Endometrium (tissue), 2 donors: ENCODE measurements around the gene LIPG.
"Not testable (repeated sequence)": the region's sequence is repeated elsewhere in the genome, so short reads cannot be mapped to it uniquely, and the experiment has no call there.

Experiments
- FAIRE-seq: peaks from 2 replicates; lab custom pipeline; 2012; peaks lifted over from hg19 to GRCh38; lab: Jason Lieb, UNC
- donor health status: control.
- donor health status: control.

The LIPG gene

GRCh38 chr18:49573835-49574234 lies 12.0 kb downstream of the LIPG start:
- FAIRE-seq, result no peak

GRCh38 chr18:49579041-49579440 lies 17.2 kb downstream of the LIPG start:
- not testable (repeated sequence) for FAIRE-seq

- FAIRE-seq, result not testable (repeated sequence)
Observed at GRCh38 chr18:49579583-49579982, 17.7 kb downstream of the LIPG start.

- FAIRE-seq, result no peak
Observed at GRCh38 chr18:49580279-49580678, 18.4 kb downstream of the LIPG start.

GRCh38 chr18:49581371-49581770 lies 19.5 kb downstream of the LIPG start:
- no peak for FAIRE-seq

- FAIRE-seq, result no peak
Observed at GRCh38 chr18:49582579-49582978, 20.7 kb downstream of the LIPG start.

- no peak for FAIRE-seq
Observed at GRCh38 chr18:49584394-49584793, 22.5 kb downstream of the LIPG start.

GRCh38 chr18:49584951-49585350 lies 23.1 kb downstream of the LIPG start:
- not testable (repeated sequence) for FAIRE-seq

- no peak for FAIRE-seq
Observed at GRCh38 chr18:49585781-49586663, 24.2 kb downstream of the LIPG start.

- FAIRE-seq, result no peak
Observed at GRCh38 chr18:49588171-49588570, 26.3 kb downstream of the LIPG start.

- no peak for FAIRE-seq
Observed at GRCh38 chr18:49588971-49589370, 27.1 kb downstream of the LIPG start.

GRCh38 chr18:49590608-49591007 lies 28.8 kb downstream of the LIPG start:
- no peak for FAIRE-seq

GRCh38 chr18:49591271-49591670 lies 29.4 kb downstream of the LIPG start:
- FAIRE-seq, result no peak

GRCh38 chr18:49591775-49592174 lies 29.9 kb downstream of the LIPG start:
- FAIRE-seq, result no peak

GRCh38 chr18:49596687-49597086 lies 34.8 kb downstream of the LIPG start:
- no peak for FAIRE-seq

GRCh38 chr18:49597157-49597931 lies 35.5 kb downstream of the LIPG start:
- no peak for FAIRE-seq

- FAIRE-seq, result no peak
Observed at GRCh38 chr18:49601211-49601610, 39.4 kb downstream of the LIPG start.

GRCh38 chr18:49608366-49609255 lies 46.8 kb downstream of the LIPG start:
- FAIRE-seq, result no peak

GRCh38 chr18:49609256-49610021 lies 47.6 kb downstream of the LIPG start:
- no peak for FAIRE-seq

GRCh38 chr18:49610022-49610445 lies 48.2 kb downstream of the LIPG start:
- FAIRE-seq, result no peak

GRCh38 chr18:49611316-49611715 lies 49.5 kb downstream of the LIPG start:
- FAIRE-seq, result no peak
